ENCODE results near the gene APOL1.

- TF ChIP-seq POLR2A (IDR thresholded peaks at IDR 0.05; ENCODE audit: low read length) = no peak
- TF ChIP-seq MAZ (IDR thresholded peaks at IDR 0.05; ENCODE audit: borderline replicate concordance, low read depth, low read length) = no peak
- TF ChIP-seq EP300 (IDR thresholded peaks at IDR 0.05) = no peak
Observed at GRCh38 chr22:36296690-36297089, 43.8 kb downstream of the APOL1 start.
